NCI-H526 (cell line): ENCODE measurements around the gene KBTBD4.
"Not testable (repeated sequence)": the region's sequence is repeated elsewhere in the genome, so short reads cannot be mapped to it uniquely, and the experiment has no call there.

Experiments used
- DNase-seq, 2 experiments: peaks; one replicate each; lab custom pipeline; 2025; lab: John Stamatoyannopoulos, UW

KBTBD4 gene

DNA sequence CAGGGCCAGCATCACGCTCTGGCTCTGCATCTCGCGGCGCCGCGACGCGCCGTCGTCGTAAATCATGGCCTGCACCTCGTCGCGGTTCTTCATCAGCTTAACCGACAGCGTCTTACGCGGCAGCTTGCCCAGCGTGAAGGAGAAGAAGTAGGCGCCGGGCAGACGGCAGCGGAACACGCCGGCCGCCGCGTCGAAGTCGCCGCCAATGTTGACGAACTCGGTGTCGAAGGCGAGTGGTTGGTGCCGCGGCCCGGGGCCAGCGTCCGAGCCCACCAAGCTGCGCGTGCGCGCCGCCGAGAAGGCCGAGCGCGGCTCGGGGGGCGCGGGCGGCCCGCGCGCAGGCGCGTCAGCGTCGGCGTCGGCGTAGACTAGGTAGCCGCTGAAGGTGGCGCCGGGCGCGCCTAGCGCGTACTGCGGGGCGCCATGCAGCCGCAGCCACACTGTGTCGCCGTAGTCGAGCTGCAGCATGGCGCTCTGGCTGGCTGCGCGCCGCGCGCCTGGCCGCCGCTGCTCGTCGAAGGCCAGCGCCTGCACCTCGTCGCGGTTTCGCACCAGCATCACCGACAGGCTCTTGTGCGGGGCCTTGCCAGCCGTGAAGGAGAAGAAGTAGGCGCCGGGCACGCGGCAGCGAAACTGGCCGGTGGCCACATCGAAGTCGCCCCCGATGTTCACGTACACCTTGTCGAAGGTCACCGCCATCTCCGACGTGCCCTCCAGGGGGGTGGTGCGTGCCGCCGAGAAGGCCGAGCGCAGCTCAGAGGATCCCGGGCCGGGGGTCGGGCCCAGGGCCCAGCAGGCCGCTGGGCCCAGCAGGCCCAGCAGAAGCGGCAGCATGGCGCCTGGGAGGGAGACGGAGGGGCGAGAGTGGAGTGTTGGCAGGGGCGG is 11.4 kb upstream of the KBTBD4 start:
- DNase-seq: no peak

GRCh38 chr11:47589584-47589976 is 10.8 kb upstream of the KBTBD4 start:
- no peak for DNase-seq

DNA sequence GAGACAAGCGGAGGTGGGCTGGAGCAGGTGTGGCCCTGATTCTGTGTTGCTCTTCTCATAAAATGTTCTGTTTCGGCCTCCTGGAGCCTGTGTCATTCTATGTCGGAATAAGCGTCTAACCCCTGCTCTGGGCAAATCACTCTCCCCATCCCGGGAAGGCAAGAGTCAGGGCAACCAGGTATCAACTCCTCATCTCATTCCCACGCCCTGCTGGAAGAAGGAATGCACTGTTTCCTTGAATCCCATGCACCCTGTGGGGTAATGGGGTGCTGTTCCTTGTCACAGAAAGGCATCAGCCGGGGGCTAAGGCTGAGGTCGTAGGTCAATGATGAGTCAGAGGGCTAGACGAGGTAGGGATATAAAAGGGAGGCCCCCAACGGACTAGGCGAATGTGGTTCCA is 10.3 kb upstream of the KBTBD4 start:
- DNase-seq: no peak

DNA sequence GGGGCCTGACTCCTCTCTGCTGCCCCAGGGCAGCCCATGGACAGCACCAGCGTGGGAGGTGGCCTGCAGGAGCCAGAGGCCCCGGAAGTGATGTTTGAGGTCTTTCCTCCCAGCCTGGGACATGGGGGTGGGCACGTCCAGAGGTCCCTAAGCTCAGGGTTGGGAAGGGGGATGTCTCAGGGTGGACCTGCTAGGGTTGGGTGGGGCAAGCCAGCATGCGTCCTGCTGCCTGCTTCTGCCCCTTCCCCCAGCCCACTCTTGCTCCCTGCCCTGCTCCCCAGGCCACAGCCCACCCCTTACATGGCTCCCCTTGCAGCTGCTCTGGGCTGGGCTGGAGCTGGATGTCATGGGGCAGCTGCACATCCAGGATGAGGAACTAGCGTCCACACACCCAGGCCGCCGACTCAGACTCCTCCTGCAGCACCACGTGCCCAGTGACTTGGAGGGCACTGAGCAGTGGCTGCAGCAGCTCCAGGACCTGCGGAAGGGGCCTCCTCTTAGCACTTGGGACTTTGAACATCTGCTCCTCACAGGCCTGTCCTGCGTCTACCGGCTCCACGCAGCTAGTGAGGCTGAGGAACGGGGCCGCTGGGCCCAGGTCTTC is 9.1 kb upstream of the KBTBD4 start:
- no peak for DNase-seq

DNA sequence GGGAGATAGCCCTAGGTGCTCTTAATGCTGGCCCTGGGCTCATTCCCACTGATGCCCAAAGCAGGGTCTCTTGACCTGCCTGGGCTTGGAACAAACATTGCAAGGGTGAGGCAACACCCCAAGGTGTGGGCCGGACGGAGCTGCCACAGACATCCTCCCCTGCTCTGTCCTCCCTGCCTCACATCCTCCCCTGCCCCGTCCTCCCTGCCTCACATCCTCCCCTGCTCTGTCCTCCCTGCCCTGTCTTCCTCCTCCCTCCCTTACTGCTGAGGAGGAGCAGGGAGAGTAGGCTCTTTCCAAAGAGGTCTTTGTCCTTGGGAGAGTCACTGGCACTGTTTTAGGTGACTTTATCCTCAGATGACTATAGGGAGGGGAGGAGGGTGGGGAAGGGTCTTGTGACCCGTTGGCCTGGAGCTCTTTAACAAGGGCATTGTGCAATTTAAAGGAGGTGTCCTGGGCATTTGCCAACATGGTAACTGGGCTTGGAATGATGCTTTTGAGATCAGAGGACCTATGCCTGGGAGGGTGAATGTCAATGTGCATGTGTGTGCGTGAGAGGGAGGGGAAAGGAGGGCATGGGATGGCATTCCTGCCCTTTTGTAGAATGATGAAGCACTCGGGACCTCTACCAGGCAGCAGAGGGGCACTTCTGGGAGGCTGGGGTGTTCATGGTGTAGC is 8.4 kb upstream of the KBTBD4 start:
- no peak for DNase-seq

DNA sequence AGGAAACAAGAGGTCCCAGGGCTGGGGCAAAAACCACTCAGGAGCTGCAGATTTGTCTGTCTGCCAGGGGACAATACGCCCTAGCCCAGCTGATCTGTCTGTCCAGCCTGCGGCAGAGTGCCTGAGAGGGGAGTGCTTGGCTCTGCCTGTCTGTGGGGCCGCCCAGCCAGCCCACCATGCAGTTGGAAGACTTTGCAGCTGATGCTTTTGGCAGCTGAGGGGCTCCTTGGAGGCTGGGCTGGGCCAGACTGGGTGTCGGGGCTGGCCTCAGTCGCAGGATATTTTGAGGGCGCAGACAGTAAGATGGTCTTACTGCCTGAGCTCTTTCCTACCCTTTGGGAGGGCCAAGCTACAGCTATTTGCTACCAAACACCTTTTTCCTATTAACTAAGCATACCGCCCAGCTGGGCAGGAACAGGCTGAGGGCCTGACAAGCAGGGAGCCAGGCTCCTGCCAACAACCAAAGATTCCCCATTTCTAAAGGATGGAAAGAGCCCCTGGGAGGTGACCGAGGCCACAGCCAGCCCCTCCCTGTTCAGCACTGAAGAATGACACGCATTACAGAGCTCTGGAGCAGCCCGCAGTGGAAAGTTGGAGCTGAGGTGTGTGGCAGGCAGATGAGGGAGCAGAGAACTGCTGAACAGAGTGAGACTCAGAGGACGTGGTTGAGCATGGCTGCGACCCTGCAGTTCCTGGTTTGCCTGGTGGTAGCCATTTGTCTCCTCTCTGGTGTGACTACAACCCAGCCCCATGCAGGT is 7.5 kb upstream of the KBTBD4 start, which contains the start of gene FAM180B:
Gene FAM180B, plus strand, starts transcription at position 581 of the 758 bp plus-strand sequence. Its CDS starts 91 bp downstream, at position 672.
- DNase-seq: no peak

DNA sequence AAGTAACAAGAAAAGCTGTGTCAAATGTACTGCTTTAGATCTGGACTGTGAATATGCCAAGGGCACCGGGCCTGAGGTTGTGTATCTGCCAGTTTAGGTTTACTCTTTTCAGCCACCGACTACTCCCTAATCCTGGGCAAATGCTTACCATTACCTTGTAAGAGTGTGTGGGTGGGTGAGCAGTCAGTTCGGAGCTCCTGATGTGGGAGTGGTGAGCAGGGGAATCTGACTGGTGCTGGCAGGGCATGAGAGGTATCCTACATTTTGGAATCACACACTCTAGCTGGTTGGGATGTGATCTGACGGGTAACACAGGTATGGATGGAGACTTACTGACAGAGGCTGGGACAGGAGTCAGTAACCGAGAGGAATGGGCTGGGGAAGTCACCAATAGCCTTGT is 5.1 kb upstream of the KBTBD4 start:
- no peak for DNase-seq

DNA sequence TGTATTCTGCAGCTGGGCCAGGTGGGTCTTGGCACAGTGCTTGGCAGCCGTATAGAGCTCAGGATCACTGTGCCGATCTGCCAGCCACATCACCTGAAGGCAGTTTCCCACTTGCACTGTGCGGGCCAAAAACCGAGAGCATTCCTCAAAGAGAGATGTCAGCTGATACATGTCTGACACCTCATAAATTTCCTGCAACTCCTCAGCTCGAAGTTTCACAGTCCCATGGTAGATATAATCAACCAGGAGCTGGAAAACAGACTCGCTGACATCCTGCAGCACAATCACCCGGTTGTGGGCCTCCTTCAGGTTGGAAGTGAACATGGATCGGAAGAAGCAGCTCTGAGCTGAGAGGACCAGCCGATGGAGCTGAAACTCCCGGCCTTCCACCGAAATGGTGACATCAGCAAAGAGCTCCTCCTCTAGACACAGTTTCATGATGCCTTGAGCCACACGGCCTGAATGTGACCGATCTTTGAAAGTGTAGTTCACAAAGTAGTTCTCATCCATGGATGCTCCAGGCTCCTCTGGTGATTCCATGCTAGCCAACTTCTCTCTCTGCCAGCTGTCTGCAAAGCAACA is 1.2 kb downstream of the KBTBD4 start:
- no peak for DNase-seq

GRCh38 chr11:47573321-47573720 is 5.4 kb downstream of the KBTBD4 start:
- no peak for DNase-seq

GRCh38 chr11:47572715-47573255 is 6.0 kb downstream of the KBTBD4 start:
- no peak for DNase-seq

DNA sequence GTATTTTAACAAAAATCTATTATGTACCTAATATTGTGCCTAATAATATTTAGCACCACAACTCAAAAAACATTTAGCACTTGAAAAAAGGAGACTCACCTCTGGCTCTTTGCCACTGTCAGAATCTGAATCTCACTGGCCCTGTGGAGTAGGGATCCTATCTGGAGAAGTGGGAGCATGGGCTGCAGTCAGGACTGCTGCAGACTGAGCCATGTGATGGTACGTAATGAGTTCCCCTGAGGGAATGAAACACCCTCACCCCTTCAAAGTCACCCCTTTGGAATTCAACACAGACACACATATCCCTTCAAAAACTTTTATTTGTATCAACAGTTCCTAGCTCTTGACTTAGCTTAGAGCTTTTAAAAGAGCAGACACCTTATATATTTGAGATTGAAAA is 6.9 kb downstream of the KBTBD4 start:
- no peak for DNase-seq

GRCh38 chr11:47571357-47571729 is 7.4 kb downstream of the KBTBD4 start:
- DNase-seq: no peak

GRCh38 chr11:47570651-47571356 is 8.0 kb downstream of the KBTBD4 start:
- DNase-seq: no peak

GRCh38 chr11:47569646-47570045 is 9.1 kb downstream of the KBTBD4 start:
- DNase-seq: no peak

DNA sequence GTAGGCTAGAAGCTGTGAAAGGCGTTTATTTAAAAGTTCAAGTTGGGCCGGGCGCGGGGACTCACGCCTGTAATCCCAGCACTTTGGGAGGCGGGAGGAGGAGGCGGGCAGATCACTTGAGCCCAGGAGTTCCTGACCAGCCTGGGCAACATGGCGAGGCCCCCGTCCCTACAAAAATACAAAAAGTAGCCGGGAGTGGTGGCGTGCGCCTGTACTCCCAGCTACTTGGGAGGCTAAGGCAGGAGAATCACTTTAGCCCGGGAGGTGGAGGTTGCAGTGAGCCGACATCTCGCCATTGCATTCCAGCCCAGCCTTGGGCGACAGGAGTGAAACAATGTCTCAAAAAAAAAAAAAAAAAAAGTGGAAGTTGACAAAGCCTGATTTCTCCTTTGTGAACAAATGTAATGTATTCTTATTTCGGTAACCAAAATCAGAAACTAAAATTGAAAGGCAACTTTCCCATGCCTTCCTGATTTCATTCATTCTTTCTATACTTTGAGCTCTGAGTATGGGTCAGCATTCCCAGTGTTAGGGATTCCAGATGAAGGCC is 12.5 kb downstream of the KBTBD4 start:
- no peak for DNase-seq

GRCh38 chr11:47565340-47566148 is 13.2 kb downstream of the KBTBD4 start, which contains the start of gene PTPMT1:
Gene PTPMT1, plus strand, starts transcription at chr11:47565599. Its CDS starts 24 bp downstream, at chr11:47565623.
- DNase-seq: peak; percentile 30 to 89

- no peak for DNase-seq
Observed at GRCh38 chr11:47564933-47565339, 13.8 kb downstream of the KBTBD4 start.

DNA sequence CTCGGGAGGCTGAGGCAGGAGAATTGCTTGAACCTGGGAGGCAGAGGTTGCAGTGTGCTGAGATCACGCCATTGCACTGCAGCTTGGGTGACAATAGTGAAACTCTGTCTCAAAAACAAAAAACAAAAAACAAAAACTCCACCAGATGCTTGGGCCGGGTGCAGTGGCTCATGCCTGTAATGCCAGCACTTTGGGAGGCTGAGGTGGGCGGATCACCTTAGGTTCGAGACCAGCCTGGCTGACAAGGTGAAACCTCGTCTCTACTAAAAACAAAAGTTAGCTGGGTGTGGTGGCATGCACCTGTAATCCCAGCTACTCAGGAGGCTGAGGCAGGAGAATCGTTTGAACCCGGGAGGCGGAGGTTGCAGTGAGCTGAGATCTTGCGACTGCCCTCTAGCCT is 14.4 kb downstream of the KBTBD4 start:
- DNase-seq: not testable (repeated sequence)

DNA sequence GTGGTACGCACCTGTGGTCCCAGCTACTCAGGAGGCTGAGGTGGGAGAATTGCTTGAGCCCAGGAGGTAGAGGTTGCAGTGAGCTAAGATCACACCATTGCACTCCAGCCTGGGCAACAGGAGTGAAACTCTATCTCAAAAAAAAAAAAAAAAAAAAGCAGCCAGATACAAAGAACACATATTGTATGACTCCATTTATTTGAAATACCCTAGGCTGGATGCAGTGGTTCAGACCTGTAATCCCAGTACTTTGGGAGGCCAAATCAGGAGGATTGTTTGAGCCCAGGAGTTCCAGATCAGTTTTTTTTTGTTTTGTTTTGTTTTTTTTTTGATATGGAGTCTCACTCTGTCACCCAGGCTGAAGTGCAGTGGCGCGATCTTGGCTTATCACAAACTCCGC is 16.4 kb downstream of the KBTBD4 start:
- DNase-seq: not testable (repeated sequence)

- DNase-seq: no peak
Observed at GRCh38 chr11:47560426-47560825, 18.3 kb downstream of the KBTBD4 start.
